ENCODE data around the gene SERPINB1. TPM values are rescaled to one million over a fixed set of nuclear protein-coding genes. Genes with fewer than 3 reads are reported as not detected.

Gene SERPINB1
- total and polyA plus RNA-seq, 3 donors from 2014 or later: 15.0 to 19.6 (median 19.4) TPM

- Histone ChIP-seq H3K4me3 (no peak overlapping the region), H3K9me3 (no peaks in the 10 kb centered on the region), H3K27ac (no peak overlapping the region), H3K27me3 (no peaks in the 10 kb centered on the region), H3K4me1 (peaks cover 18% of the 10 kb centered on the region), H3K36me3 (ENCODE audit: low read depth, missing control alignments) (no peaks in the 10 kb centered on the region)
- WGBS, 2 donors: 38 to 42% methylated on average over 12 of the region's 12 CpGs
- TF ChIP-seq POLR2A (IDR thresholded peaks at IDR 0.05) (no peak), CTCF (IDR thresholded peaks at IDR 0.05) (no peak)
- no peak for DNase-seq
- intact Hi-C loops (cut with DNase I; ENCODE audit: low total_unique reads): loop anchor here (10.0 kb wide), 2 partner anchors 95 to 215 kb away; no protein-coding TSS in a partner anchor
Measured at GRCh38 chr6:2839982-2840748, 1.5 kb downstream of the SERPINB1 start.

GRCh38 chr6:2839195-2839981 is 2.3 kb downstream of the SERPINB1 start:
- H3K36me3 ChIP-seq (ENCODE audit: low read depth, missing control alignments): no peaks in the 10 kb centered on the region
- 59 to 64% methylated on average over 9 of the region's 9 CpGs for WGBS, 2 donors
- H3K27ac ChIP-seq: no peak overlapping the region
- intact Hi-C loops (cut with DNase I; ENCODE audit: low total_unique reads): no loop called here
- TF ChIP-seq CTCF (IDR thresholded peaks at IDR 0.05) (no peak), POLR2A (IDR thresholded peaks at IDR 0.05) (no peak)
- no peak for DNase-seq
- H3K4me3 ChIP-seq: no peak overlapping the region
- H3K27me3 ChIP-seq: no peaks in the 10 kb centered on the region
- no peaks in the 10 kb centered on the region for H3K9me3 ChIP-seq
- H3K4me1 ChIP-seq: peaks cover 18% of the 10 kb centered on the region

GRCh38 chr6:2838251-2838650 is 3.4 kb downstream of the SERPINB1 start:
- peaks cover 18% of the 10 kb centered on the region for H3K4me1 ChIP-seq
- TF ChIP-seq CTCF (IDR thresholded peaks at IDR 0.05) (no peak), POLR2A (IDR thresholded peaks at IDR 0.05) (no peak)
- H3K36me3 ChIP-seq (ENCODE audit: low read depth, missing control alignments): no peaks in the 10 kb centered on the region
- no peak for DNase-seq
- H3K4me3 ChIP-seq: no peak overlapping the region
- H3K27ac ChIP-seq: no peak overlapping the region
- intact Hi-C loops (cut with DNase I; ENCODE audit: low total_unique reads): no loop called here
- H3K9me3 ChIP-seq: no peaks in the 10 kb centered on the region
- no peaks in the 10 kb centered on the region for H3K27me3 ChIP-seq
- whole genome bisulfite sequencing, 2 donors: 81 to 86% methylated on average over 3 of the region's 3 CpGs

- intact Hi-C loops (cut with DNase I; ENCODE audit: low total_unique reads): no loop called here
- H3K36me3 ChIP-seq (ENCODE audit: low read depth, missing control alignments): no peaks in the 10 kb centered on the region
- no peak for TF ChIP-seq CTCF (IDR thresholded peaks at IDR 0.05)
- TF ChIP-seq POLR2A (IDR thresholded peaks at IDR 0.05): no peak
- DNase-seq: no peak
- H3K4me3 ChIP-seq: no peak overlapping the region
- no peaks in the 10 kb centered on the region for H3K9me3 ChIP-seq
- no peak overlapping the region for H3K27ac ChIP-seq
- peaks cover under 1% of the 10 kb centered on the region for H3K4me1 ChIP-seq
- H3K27me3 ChIP-seq: no peaks in the 10 kb centered on the region
Measured at GRCh38 chr6:2834262-2834661, 7.4 kb downstream of the SERPINB1 start.

All from testis (tissue), 3 donors.